ENCODE results near the gene MAP7. TPM values are rescaled to one million over a fixed set of nuclear protein-coding genes. Genes with fewer than 3 reads are reported as not detected.

The MAP7 gene
- total and polyA plus RNA-seq, 4 donors: 3.2 to 17.5 (median 8.3) TPM

- Histone ChIP-seq H3K27me3 (ENCODE audit: control insufficient read depth in 4 of 4, insufficient read depth in 4 of 4, low read length in 3 of 4) (no peaks in the 10 kb centered on the region), H3K4me3 (ENCODE audit: low read depth in 1 of 3, low read length in 3 of 3) (no peak overlapping the region), H3K27ac (ENCODE audit: low read depth in 1 of 2, low read length in 2 of 2) (no peak overlapping the region), H3K36me3 (ENCODE audit: control insufficient read depth in 4 of 4, insufficient read depth in 3 of 4, low read depth in 1 of 4, low read length in 3 of 4) (no peaks in the 10 kb centered on the region), H3K9ac (ENCODE audit: low read depth in 1 of 2, low read length in 2 of 2) (no peak overlapping the region), H3K9me3 (ENCODE audit: control insufficient read depth in 4 of 4, low read length in 3 of 4) (no peaks in the 10 kb centered on the region), H3K4me1 (ENCODE audit: control insufficient read depth in 4 of 4, insufficient read depth in 4 of 4, low read length in 3 of 4) (peaks cover 0 to under 1% (median 0%) of the 10 kb centered on the region in 4 donors)
- TF ChIP-seq REST (IDR thresholded peaks at IDR 0.05): peak; percentile 96
- TF ChIP-seq CTCF (IDR thresholded peaks at IDR 0.05; ENCODE audit: low read depth, low read length, missing input control): no peak
- no peak for DNase-seq (ENCODE audit: low spot score)
Observed at GRCh38 chr6:136477548-136477947, 72.7 kb downstream of the MAP7 start.

GRCh38 chr6:136475686-136476085, 74.5 kb downstream of the MAP7 start:
- WGBS: 91% methylated on average over 4 of the region's 4 CpGs

More at GRCh38 chr6:136475686-136476085, 74.5 kb downstream of the MAP7 start:
- Histone ChIP-seq H3K27me3 (ENCODE audit: control insufficient read depth in 4 of 4, insufficient read depth in 4 of 4, low read length in 3 of 4) (no peaks in the 10 kb centered on the region), H3K9ac (ENCODE audit: low read depth in 1 of 2, low read length in 2 of 2) (no peak overlapping the region), H3K9me3 (ENCODE audit: control insufficient read depth in 4 of 4, low read length in 3 of 4) (no peaks in the 10 kb centered on the region), H3K36me3 (ENCODE audit: control insufficient read depth in 4 of 4, insufficient read depth in 3 of 4, low read depth in 1 of 4, low read length in 3 of 4) (no peaks in the 10 kb centered on the region), H3K4me1 (ENCODE audit: control insufficient read depth in 4 of 4, insufficient read depth in 4 of 4, low read length in 3 of 4) (peaks cover 0 to 16% (median 6%) of the 10 kb centered on the region in 4 donors), H3K4me3 (ENCODE audit: low read depth in 1 of 3, low read length in 3 of 3) (no peak overlapping the region), H3K27ac (ENCODE audit: low read depth in 1 of 2, low read length in 2 of 2) (no peak overlapping the region)
- no peak for DNase-seq (ENCODE audit: low spot score)
- TF ChIP-seq CTCF (IDR thresholded peaks at IDR 0.05; ENCODE audit: low read depth, low read length, missing input control): no peak
- no peak for TF ChIP-seq HNF4G (IDR thresholded peaks at IDR 0.05)
- TF ChIP-seq NR2F2 (IDR thresholded peaks at IDR 0.05): no peak
- TF ChIP-seq YY1 (IDR thresholded peaks at IDR 0.05): no peak
- no peak for TF ChIP-seq MAX (IDR thresholded peaks at IDR 0.05)
- no peak for TF ChIP-seq ATF3 (IDR thresholded peaks at IDR 0.05)
- no peak for TF ChIP-seq GABPA (IDR thresholded peaks at IDR 0.05 in 1 of 2, conservative IDR thresholded peaks at IDR 0.05 in 1 of 2)
- TF ChIP-seq FOXA1 (IDR thresholded peaks at IDR 0.05): no peak
- TF ChIP-seq ZBTB33 (IDR thresholded peaks at IDR 0.05): no peak
- TF ChIP-seq RAD21 (IDR thresholded peaks at IDR 0.05): no peak
- TF ChIP-seq JUND (IDR thresholded peaks at IDR 0.05): no peak
- TF ChIP-seq RXRA (IDR thresholded peaks at IDR 0.05): no peak
- TF ChIP-seq TAF1 (conservative IDR thresholded peaks at IDR 0.05): no peak
- TF ChIP-seq SP1 (IDR thresholded peaks at IDR 0.05): no peak
- TF ChIP-seq HNF4A (conservative IDR thresholded peaks at IDR 0.05): no peak
- no peak for TF ChIP-seq FOXA2 (IDR thresholded peaks at IDR 0.05)
- TF ChIP-seq REST (IDR thresholded peaks at IDR 0.05): no peak
- no peak for TF ChIP-seq EGR1 (IDR thresholded peaks at IDR 0.05; ENCODE audit: low read depth in 2 of 2)
